ENCODE data around the gene LAMC3. TPM values are rescaled to one million over a fixed set of nuclear protein-coding genes. Genes with fewer than 3 reads are reported as not detected.
A peak's percentile ranks its signal among the peaks of the same experiment; 100 is the strongest.

Gene LAMC3
- total and polyA plus RNA-seq, 8 donors, result 0.61 to 9.6 (median 0.93) TPM; not detected in 1

GRCh38 chr9:131008086-131008485, 888 bp upstream of the LAMC3 start:
- peaks cover 6 to 70% (median 41%) of the 10 kb centered on the region in 3 donors for H3K27me3 ChIP-seq
- no peaks in the 10 kb centered on the region for H3K9me3 ChIP-seq
- no peak for DNase-seq
- intact Hi-C loops (cut with DNase I; ENCODE audit: low total_unique reads), result no loop called here
- peaks cover 0 to 11% (median 9%) of the 10 kb centered on the region in 4 donors for H3K4me1 ChIP-seq
- no peak overlapping the region for H3K4me3 ChIP-seq
- TF ChIP-seq EP300 (IDR thresholded peaks at IDR 0.05), result no peak
- TF ChIP-seq POLR2A (IDR thresholded peaks at IDR 0.05), result no peak
- no peak for TF ChIP-seq CTCF (IDR thresholded peaks at IDR 0.05)
- TF ChIP-seq POLR2AphosphoS5 (IDR thresholded peaks at IDR 0.05), result no peak
- 86 to 92% (median 87%) methylated on average over 11 of the region's 11 CpGs for WGBS, 5 donors
- H3K27ac ChIP-seq, result no peak overlapping the region
- H3K36me3 ChIP-seq, result no peaks in the 10 kb centered on the region

GRCh38 chr9:131008563-131008908, 438 bp upstream of the LAMC3 start:
- TF ChIP-seq POLR2A (IDR thresholded peaks at IDR 0.05), result no peak
- no peak for TF ChIP-seq EP300 (IDR thresholded peaks at IDR 0.05)
- no peak for TF ChIP-seq POLR2AphosphoS5 (IDR thresholded peaks at IDR 0.05)
- DNase-seq, result no peak
- 35 to 53% (median 44%) methylated on average over 7 to 8 of the region's 8 CpGs for WGBS, 5 donors
- peaks cover 6 to 70% (median 41%) of the 10 kb centered on the region in 3 donors for H3K27me3 ChIP-seq
- no peaks in the 10 kb centered on the region for H3K9me3 ChIP-seq
- H3K27ac ChIP-seq, result no peak overlapping the region
- peak overlapping the region; percentile 13 to 33 (median 26) for H3K4me3 ChIP-seq
- H3K36me3 ChIP-seq, result no peaks in the 10 kb centered on the region
- intact Hi-C loops (cut with DNase I; ENCODE audit: low total_unique reads), result no loop called here
- H3K4me1 ChIP-seq, result peaks cover 0 to 11% (median 9%) of the 10 kb centered on the region in 4 donors

- peaks cover 0 to 11% (median 9%) of the 10 kb centered on the region in 4 donors for H3K4me1 ChIP-seq
- no peak overlapping the region for H3K4me3 ChIP-seq
- TF ChIP-seq EP300 (IDR thresholded peaks at IDR 0.05) (no peak), POLR2A (IDR thresholded peaks at IDR 0.05) (no peak), CTCF (IDR thresholded peaks at IDR 0.05) (no peak), POLR2AphosphoS5 (IDR thresholded peaks at IDR 0.05) (no peak)
- no peak for DNase-seq
- intact Hi-C loops (cut with DNase I; ENCODE audit: low total_unique reads), result no loop called here
- H3K27ac ChIP-seq, result no peak overlapping the region
- 61 to 65% (median 62%) methylated on average over 14 of the region's 14 CpGs for WGBS, 5 donors
- H3K36me3 ChIP-seq, result no peaks in the 10 kb centered on the region
- no peaks in the 10 kb centered on the region for H3K9me3 ChIP-seq
- H3K27me3 ChIP-seq, result peaks cover 6 to 91% (median 41%) of the 10 kb centered on the region in 3 donors
These were observed 1.7 kb downstream of the LAMC3 start for GRCh38 chr9:131010482-131011273.

GRCh38 chr9:131011274-131012022, 2.5 kb downstream of the LAMC3 start:
- TF ChIP-seq CTCF (IDR thresholded peaks at IDR 0.05) (no peak), EP300 (IDR thresholded peaks at IDR 0.05) (no peak), POLR2A (IDR thresholded peaks at IDR 0.05) (no peak), POLR2AphosphoS5 (IDR thresholded peaks at IDR 0.05) (no peak)
- Histone ChIP-seq H3K4me1 (peaks cover 0 to 11% (median 9%) of the 10 kb centered on the region in 4 donors), H3K36me3 (no peaks in the 10 kb centered on the region), H3K27me3 (peaks cover 6 to 92% (median 41%) of the 10 kb centered on the region in 3 donors), H3K4me3 (no peak overlapping the region), H3K9me3 (no peaks in the 10 kb centered on the region), H3K27ac (no peak overlapping the region)
- intact Hi-C loops (cut with DNase I; ENCODE audit: low total_unique reads), result no loop called here
- no peak for DNase-seq
- WGBS, 5 donors, result 58 to 66% (median 64%) methylated on average over 8 of the region's 8 CpGs

Measured in stomach (tissue), 9 donors.